GM21786 (cell line): ENCODE results near the gene RNF123.
A peak's percentile ranks its signal among the peaks of the same experiment; 100 is the strongest.
"Not testable (repeated sequence)": the region's sequence is repeated elsewhere in the genome, so short reads cannot be mapped to it uniquely, and the experiment has no call there.

ENCODE experiments used
- ATAC-seq: cut with Tn5 transposase; IDR thresholded peaks from one replicate; pipeline ENCODE4 v1.9.1; 2021; ENCODE audit not compliant: unreplicated experiment

Gene RNF123

GRCh38 chr3:49675912-49676311 is 13.4 kb upstream of the RNF123 start:
- no peak for ATAC-seq

- no peak for ATAC-seq
These were observed 8.7 kb upstream of the RNF123 start for GRCh38 chr3:49680493-49681231.

- ATAC-seq = no peak
These were observed 8.2 kb upstream of the RNF123 start for GRCh38 chr3:49681232-49681522.

- ATAC-seq = no peak
These were observed 7.8 kb upstream of the RNF123 start for GRCh38 chr3:49681543-49681942.

GRCh38 chr3:49683162-49683561 is 6.2 kb upstream of the RNF123 start:
- ATAC-seq = no peak

GRCh38 chr3:49684453-49684852 is 4.9 kb upstream of the RNF123 start:
- ATAC-seq = not testable (repeated sequence)

- ATAC-seq = not testable (repeated sequence)
These were observed 4.3 kb upstream of the RNF123 start for GRCh38 chr3:49685103-49685502.

GRCh38 chr3:49685846-49686245 is 3.5 kb upstream of the RNF123 start:
- not testable (repeated sequence) for ATAC-seq

- not testable (repeated sequence) for ATAC-seq
These were observed 3.0 kb upstream of the RNF123 start for GRCh38 chr3:49686346-49686745.

- ATAC-seq = not testable (repeated sequence)
These were observed 2.5 kb upstream of the RNF123 start for GRCh38 chr3:49686769-49687423.

GRCh38 chr3:49687424-49687795 is 1.9 kb upstream of the RNF123 start:
- not testable (repeated sequence) for ATAC-seq

- peak; percentile 5 for ATAC-seq
These were observed 865 bp upstream of the RNF123 start for GRCh38 chr3:49688338-49689045.

GRCh38 chr3:49689908-49690624 is 709 bp downstream of the RNF123 start:
- not testable (repeated sequence) for ATAC-seq

GRCh38 chr3:49690856-49691255 is 1.5 kb downstream of the RNF123 start:
- not testable (repeated sequence) for ATAC-seq

GRCh38 chr3:49691481-49691880 is 2.1 kb downstream of the RNF123 start:
- ATAC-seq = not testable (repeated sequence)

- not testable (repeated sequence) for ATAC-seq
These were observed 5.2 kb downstream of the RNF123 start for GRCh38 chr3:49694409-49695070.

- ATAC-seq = not testable (repeated sequence)
These were observed 6.1 kb downstream of the RNF123 start for GRCh38 chr3:49695350-49696015.

- no peak for ATAC-seq
These were observed 10.1 kb downstream of the RNF123 start for GRCh38 chr3:49699281-49699979.

GRCh38 chr3:49700014-49700413 is 10.7 kb downstream of the RNF123 start:
- no peak for ATAC-seq
